Activated CD8-positive, alpha-beta memory T cell treated with anti-CD3 and anti-CD28 coated beads, Interleukin-2, amount 50 U/mL, for 24 hours (primary cell): ENCODE measurements around the gene ADCY3.

Source experiments
- DNase-seq: peaks from one replicate; pipeline ENCODE4 v3.0.0-alpha.2; 2020; ENCODE audit errors: extremely low read depth

The ADCY3 gene

DNA sequence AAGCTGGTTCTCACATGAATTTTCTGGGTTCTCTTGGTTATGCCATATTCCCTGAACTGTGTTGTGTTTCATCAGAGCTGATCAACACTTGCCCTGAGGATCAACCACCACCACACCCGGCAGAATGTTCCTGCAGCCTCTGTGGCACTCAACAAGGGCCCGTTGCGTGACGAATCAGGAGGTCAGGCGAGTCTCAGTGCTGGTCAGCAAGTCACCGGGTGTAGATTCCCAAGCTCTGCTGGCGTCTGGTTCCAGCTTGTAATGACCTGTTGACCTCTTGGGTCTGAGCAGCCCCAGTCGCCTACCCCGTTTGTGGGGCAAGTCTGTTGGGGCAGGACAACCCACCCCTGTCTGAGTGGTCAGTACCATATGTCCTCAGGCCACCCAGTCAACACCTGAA is 46.0 kb downstream of the ADCY3 start:
- DNase-seq = no peak

DNA sequence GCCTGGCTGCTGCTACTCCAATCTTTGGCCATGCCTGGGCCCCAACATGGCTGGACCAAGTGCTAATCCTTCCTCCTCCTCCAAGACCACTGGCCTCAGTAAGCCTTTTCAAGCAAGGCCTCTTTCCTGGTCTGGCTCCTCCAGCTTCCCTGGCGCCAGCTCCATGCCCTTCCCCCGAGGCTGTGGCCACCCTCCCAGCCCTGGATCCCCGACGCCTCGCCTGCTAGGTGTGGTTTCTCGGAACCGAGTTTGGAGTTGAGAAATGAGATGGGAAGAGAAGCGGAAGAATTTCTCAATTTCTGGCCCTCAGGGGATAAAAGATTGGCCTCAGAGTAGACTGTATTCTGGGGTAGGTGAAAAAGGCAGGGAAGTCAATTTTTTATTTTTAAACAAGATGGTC is 46.4 kb downstream of the ADCY3 start:
- DNase-seq = no peak

DNA sequence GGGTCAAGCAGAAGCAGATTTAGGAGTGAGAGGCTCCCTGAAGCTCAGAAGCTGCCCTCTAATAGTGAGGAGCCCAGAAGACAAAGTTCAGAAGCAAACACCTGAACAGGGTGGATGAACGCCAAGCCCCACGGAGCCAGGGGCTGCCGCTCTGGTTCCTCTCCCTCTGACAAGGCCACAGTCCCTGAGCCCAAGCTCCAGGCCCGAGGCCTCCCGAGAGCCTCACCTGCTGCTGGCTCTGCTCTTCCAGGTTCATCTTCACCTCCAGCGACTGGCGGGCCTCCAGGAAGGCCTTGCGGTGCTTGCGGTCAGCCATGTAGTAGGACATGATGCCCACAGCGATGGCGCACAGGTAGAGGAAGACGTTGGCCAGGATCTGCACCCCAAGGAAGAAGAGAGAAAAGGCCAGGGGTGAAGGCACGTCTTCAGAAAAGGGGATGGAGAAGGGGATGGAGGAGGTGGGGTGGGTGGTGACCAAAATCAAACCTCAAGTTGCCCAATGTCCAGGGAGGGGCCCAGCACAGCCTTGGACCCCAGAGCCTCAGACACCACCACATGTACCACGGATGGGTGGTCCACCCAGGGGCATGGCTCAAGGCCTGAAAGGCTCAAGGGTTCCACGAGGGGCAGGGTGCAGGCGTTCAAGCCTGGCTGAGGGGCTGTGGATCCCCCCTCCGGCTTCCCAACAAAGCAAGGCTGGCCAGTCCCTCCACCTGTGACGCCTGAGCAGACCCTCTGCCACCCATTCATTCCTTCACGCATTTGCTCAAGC is 47.5 kb downstream of the ADCY3 start:
- DNase-seq = no peak

DNA sequence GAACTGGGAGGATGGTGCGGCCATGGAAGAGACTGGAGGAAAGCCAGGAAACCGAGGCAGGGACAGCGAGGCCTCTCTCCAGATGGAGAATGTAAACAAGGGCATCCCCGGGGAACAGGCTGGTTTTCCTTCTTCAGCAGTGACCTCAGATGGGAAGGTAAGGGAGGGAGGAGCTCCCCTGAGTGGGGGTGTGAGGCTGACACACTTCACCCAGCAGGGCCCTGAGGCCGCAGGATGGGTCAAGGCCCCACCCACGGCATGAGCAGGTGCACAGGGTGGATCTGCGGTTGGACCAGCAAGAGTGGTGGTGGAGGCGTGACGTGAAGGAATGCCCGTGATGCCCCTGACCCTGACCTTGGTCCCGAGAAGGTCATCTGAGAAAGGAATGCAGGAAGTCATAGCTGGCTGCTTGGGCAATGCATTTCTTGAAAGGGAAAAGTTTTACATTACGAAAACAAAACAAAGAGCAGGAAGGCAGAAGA is 48.1 kb downstream of the ADCY3 start:
- DNase-seq = no peak

DNA sequence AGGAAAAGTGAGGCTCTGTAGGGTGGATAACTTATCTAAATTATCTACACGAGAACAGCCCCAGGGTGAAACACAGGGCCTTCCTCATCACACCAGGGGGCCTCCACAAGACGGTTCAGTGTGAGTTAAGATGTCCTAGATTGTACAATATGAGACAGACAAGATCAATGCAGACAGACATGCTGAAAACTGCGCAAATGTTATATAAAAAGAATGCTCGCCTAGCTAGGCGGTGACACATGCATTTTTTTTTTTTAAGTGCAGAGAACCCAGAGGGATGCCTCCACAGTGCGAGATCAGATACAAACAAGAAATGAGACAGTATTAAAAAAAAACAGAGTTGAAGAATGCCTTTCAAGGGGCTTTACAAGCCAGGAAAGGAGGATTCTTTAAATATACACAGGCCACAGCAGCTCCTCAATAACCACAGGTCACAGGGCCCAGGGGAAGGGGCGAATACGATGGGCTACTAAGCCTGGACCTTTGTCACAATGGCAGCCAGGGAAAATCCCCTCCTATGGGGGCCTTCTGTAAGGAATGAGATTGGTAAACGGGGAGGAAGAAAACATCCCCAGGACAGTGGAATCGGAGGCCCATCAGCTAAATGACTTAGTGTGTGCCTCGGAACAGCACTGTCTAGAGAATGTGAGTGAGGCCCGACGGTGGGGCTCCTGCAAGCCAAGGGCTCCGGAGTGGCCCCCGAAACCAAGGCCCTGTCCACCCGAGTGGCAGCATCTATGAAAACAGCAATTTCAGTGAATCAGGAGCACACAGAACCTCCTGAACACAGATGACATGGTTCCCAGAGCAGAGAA is 48.9 kb downstream of the ADCY3 start:
- DNase-seq = no peak

DNA sequence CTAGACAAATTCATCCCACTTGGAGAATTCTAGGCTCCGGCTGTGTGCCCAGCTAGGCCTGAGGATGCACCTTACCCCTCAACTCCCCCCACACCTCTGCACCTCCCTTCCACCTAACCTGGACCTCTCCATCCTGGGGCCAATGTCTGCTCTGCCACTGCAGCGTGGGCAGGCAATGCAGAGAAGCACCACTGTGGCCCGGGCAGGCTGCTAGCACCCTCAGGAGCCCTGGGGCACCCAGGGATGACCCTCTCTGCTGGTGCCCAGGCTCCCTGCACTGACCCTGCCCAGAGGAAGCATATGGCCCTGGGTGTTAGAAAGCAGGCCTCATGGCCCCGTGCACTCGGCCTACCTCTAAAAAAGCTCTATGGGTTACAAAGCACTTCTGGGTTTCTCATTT is 49.6 kb downstream of the ADCY3 start:
- no peak for DNase-seq

DNA sequence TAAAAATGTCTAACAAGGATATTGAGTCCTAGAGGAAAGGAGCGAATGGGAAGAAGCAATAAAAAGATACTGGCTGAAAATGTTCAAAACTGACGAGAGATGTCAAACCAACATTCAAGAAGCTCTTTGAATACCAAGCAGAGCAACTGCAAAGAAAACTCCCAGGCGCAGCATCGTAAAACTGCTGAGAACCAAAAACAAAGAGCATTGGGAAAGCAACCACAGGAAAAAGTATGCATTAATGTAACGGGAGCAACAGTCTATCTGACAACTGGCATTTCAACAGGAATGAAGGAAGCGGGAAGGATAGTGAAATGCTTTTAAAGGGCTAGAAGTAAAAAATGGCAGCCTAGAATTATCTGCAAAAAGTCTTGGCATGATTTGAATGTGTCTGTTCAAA is 53.1 kb downstream of the ADCY3 start:
- no peak for DNase-seq

DNA sequence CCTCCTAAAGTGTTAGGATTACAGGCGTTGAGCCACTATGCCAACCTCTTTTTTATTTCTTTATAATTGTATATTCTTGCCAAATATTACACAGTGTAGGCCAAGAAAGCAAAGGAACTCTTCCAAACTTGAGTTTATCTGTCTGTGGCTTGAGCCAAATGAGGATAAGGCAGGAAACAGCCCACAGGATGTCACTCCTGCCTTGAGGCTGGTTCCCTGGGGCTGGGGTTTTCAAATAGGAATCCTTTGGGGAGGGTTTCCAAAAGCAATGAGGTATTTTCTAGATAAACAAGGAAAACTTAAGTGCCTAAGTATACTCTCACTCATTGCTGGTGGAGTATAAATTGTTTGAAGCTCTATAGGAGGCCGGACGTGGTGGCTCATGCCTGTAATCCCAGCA is 56.4 kb downstream of the ADCY3 start:
- no peak for DNase-seq

DNA sequence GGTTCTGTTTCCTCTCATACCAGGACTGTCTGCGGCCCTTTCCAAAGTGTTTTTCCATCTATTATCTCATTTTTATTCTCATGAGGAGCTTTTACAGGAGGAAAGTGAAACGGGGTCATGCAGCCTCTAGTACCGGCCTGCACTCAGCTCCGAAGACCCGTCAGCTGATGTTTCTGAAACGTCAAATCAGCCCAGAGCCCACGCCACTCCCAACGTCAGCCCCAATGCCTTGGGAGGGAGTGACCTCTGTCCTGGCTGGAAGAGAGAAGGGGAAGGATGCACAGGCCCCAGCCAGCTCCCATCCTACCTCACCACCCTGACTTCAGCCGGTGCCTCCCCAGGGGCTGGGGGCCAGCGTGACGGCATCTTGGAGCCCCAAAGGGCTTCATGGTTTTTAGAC is 58.5 kb downstream of the ADCY3 start:
- DNase-seq = no peak

DNA sequence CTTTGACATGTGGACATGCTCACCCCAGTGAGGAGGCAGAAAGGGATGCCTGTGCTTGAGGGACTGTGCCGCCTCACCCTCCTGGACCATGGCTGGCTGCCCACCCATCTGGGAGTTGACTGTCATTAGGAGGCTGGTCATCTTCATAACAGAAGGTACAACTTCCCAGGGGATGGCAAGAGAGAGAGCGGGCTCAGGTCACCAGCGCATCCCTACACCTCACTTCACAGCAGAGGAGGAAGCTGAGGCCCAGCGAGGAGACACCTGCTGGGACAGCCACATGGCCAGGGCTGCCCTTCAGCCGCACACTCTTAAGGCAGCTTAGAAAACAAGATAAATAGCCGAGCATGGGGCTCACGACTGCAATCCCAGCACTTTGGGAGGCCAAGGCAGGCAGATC is 59.4 kb downstream of the ADCY3 start:
- DNase-seq = no peak

DNA sequence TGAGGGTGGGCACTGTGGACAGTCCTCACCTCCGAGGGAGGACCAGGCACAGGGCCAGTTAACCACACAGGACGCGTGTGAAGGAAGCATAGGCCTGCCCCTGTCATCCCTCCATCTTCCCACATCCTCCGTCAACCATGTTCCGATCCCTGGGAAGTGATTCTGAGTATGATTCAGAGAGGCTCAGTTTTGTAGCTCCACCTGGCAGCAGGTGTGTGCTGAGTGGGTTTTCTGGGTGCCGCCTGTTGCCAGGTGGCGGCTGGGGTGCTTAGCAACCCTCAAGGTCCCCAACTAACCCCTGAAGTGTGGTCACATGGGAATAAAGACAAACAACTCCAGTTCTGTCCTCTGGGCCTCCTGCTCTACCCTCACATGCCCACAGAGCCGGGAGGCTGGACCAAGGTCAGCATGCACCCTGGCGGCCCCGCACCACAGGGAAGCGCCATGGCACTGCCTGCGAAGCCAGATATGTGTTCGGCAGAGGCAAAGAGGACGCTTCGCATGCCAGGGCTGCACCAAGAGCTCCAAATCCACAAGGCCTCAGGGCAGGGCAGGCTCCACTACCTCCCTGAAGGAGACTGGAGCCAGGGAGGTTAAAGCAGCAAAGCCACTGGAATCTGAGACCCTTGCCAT is 60.0 kb downstream of the ADCY3 start:
- no peak for DNase-seq

DNA sequence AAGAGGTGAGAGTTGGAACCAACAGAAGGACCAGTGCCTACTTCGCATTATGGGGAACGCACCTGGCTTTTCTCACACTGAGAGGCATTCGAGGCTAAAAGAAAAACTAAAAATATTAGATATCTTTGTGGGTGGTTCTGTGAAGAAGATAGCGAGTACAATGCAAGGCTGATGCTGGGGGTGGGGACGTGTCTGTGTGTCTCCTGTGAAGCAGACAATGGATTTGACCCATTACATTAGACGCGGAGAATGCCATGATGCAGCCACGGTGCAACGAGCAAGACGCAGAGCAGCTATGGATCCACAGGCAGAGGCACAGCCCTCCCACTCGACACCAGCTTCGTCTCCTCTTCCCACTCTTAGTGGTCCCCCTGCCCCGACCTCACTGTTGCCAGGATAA is 61.0 kb downstream of the ADCY3 start:
- no peak for DNase-seq

DNA sequence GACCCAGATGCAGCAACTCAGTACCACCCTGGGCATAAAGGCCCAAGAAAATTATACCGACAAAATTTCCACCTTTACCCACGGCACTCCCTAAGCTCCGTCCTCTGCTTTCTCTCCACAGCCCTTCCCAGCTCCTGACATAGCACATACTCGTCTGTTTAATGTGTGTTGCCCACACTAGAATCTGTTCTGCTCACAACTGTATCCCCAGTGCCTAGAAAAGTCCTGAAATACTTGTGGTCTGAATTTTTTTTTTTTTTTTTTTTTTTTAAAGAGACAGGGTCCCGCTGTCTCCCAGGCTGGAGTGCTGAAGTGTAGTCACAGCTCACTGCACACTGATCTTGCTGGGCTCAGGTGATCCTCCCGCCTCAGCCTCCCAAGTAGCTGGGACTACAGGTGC is 62.3 kb downstream of the ADCY3 start:
- DNase-seq = no peak

DNA sequence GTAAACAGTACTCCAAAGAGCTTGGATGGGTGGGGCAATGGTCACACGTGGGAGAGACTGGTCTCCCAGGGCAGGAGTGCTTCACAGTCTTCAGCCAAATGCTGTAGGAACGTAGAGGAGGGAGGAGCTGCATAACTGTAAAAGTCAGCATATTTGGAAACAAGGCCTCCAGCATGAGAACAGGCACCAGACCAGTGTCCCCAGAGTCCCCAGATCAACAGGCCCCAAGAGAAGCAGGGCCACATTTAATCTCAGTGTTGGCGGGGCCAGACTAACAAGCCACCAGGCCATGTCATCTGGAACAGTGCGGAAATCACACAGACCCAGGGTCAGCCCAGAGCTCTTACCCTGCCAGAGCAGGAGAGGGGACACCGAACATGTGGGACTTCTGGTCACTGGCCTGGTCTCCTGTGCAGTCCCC is 63.2 kb downstream of the ADCY3 start:
- DNase-seq = no peak

DNA sequence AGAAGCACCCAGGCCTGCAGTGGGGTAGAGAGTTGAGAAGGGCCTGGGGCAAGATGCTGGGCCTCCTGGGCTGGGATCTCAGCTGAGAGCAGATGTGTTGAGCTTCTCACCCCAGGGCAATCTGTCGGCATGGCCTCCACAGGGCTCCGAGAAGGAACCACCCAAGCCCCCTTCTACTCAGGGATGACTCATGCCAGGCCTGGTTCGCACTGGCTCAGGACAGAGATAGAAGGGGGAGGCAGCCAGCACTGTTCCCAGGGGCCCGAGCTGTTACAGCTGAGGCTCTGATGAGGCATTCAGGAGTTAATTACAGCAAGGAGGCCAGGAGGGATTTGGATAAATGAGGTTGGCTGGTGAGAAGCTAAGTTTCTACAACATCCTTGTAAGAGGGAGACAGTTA is 64.3 kb downstream of the ADCY3 start:
- no peak for DNase-seq

DNA sequence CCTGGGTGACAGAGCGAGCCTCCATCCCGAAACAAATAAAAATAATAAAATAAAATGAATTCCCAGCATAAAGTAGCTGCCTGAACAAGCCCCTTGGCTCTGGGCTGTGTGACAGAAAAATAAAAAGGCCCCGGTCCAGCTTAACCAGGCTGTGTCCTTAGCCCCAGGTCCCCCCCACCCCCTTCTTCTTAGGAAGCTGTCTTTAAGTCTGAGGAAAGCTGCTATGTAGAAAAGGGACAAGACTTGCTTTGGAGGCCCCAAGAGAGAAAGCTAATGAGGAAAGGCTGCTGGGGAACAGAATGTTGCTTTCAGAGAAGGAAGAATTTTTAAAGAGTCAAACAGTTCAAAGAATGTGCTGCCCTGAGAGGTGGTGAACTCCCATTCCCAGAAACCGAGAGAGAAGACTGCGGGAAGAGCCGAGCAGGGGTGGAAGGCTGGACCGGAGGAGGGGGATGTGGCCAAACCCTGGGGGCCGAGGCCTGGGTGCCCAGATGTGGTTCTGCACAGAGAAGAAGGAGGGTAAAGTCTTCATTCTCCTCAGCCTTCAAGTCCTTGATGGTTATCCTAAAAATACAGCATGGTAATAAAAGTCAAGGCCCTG is 64.9 kb downstream of the ADCY3 start:
- no peak for DNase-seq

DNA sequence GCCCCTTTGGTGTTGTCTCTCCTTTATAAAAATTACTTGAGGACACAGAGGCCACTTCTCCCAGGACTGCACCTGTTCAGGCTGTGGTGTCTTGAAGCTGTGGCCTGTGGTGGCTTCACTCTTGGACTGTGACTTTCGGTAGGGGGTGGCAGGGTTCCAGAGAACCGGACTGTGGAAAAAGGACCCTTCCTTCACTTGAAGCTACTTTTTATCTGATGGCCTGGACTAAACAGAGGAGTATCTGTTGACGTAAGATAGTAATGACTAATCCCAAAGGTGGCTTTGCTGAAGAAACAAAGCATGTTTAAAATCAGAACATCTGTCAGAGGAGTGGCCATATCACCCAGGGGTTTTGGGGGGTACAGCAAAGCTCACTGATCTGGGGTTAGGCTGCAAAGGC is 66.0 kb downstream of the ADCY3 start:
- DNase-seq = no peak

DNA sequence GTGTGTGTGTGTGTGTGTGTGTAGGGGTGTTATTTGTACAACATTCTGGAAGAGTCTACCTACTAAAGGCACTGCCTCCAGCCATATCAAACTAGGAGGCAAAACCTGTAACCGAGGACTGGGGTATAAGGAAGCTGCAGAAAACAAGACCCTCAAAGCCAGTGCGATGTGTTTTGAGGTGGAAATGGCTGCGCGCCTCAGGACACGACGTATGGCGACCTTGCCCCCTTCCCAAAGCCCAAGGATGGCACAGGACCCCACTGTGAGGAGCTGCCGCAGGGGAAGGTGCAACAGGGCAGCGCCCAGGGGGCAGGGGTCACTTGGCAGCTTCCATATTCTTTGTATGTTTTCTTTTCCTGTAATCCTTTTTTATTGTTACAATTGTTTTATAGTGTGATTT is 67.0 kb downstream of the ADCY3 start:
- DNase-seq = no peak

DNA sequence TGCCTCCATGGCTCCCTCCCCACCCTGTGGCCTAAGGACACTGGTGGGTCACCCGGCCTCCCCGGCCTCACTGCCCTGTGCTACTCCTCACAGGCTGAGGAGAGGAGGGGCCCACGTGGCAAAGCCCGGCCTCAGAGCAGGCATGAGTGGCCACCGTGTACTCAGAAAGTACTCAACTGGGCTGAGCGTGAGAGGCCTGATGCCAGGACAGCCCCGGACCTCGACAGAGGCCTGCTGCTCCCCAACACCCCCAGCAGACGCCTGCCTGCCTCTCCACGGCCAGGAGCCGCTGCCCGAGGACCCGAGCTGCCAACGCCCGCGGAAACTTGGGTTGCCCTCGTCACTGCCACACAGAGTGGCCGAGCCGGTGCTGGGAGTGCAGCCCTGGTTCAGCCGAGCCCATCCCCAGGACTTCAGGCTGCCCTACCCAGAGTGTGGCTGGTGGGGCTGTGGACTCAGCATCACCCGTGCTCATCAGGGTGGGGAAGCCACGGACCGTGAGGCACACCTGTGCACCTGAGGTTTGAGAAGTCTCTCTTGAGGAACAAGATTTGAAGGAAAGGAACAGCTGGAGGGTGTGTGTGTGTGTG is 67.5 kb downstream of the ADCY3 start:
- no peak for DNase-seq

DNA sequence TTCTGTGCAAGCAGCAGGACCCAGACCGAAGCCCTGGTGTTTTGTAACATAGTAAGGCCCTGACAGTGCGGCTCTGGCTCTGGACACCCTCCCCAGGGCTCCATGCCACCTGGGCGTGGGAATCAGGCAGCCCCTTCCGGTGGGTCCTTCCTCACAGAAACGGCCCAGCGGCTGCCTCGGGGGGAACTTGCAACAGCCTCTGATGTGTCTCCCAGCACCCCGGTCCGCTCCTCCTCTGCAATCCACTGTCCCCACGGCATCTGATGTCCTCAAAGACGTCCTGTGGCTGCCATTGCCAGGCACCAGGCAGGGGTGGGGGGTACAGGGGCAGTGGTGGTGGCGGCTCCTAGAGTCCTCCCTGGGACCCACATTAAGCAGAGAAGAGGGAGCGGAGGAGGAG is 68.0 kb downstream of the ADCY3 start:
- no peak for DNase-seq

DNA sequence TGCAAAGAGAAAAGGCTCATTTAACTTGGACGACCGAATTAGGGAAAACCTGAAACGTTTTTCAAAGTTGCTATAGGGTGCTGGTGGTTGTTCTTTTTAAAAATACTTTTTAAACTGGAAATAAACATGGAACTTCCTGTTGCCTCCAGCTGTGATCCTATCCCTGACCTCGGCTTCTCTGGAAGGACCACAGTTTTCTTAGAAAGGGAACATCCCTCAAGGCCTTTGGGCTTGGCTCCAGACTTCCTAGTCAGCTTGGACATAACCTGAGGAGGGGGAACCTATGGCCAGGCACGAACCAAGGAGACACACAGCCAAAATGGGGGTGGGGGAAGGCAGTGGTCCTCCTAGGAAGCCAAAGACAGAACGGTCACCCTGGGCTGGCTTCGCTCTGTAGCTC is 69.1 kb downstream of the ADCY3 start:
- no peak for DNase-seq

DNA sequence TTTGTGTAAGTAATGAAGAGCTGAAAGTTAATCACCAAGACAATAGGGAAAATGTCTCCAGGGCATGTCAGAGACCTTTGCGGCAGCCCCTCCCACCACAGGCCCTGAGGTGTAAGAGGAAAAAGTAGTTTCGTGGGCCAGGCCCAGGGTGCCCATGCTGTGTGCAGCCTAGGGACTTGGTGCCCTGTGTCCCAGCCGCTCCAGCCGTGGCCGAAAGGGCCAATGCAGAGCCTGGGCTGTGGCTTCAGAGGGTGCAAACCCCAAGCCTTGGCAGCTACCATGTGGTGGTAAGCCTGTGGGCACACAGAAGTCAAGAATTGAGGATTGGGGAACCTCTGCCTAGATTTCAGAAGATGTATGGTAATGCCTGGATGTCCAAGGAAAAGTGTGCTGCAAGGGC is 74.3 kb downstream of the ADCY3 start:
- DNase-seq = no peak
